HG03442 (cell line): ENCODE data around the gene DAB1.

Experiments used
- ATAC-seq: cut with Tn5 transposase; IDR thresholded peaks from one replicate; pipeline ENCODE4 v1.9.1; 2021; ENCODE audit warnings: mild to moderate bottlenecking, moderate library complexity; ENCODE audit not compliant: unreplicated experiment

The DAB1 gene

GRCh38 chr1:57418971-57419370 lies 4.9 kb downstream of the DAB1 start:
- no peak for ATAC-seq

DNA sequence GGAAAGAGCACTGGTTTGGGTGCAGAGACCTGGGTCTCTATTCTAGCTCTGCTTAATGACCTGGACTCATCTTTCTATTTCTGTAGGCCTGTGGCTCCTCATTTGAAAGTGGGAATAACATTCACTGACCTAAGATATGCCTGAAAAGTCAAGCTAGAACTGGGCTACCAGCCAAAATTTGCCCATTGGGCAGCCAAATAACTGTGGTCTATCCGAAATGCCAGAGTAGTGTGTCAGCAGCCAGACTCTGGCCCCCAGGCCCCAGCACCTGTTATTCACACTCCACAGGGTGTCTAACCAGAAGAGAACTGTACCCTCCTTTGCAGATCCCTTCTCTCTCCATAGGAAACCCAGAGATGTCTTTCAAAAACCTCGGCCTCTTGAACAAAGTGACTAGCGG lies 12.6 kb downstream of the DAB1 start:
- no peak for ATAC-seq

DNA sequence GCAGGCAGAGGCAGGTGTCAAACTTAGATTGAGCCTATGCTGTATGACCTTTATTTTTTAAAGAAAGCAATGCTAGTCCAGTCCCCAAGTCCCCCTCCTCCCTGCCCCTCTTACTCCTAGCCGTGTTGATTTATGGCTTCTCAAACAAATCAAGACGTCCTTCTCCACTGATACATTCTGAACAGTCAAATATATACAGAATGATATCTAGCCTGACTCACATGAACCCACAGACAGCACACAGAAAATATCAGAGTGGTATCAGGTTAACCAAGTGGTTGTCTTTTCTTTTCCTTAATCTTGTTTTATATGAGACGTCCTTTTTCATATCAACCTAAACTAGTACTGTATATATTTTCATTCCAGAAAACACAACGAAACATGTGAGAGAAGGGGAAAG lies 13.4 kb downstream of the DAB1 start:
- ATAC-seq = no peak

- no peak for ATAC-seq
These were observed 15.9 kb downstream of the DAB1 start for GRCh38 chr1:57407928-57408327.

GRCh38 chr1:57406428-57406970 lies 17.4 kb downstream of the DAB1 start:
- ATAC-seq = no peak

DNA sequence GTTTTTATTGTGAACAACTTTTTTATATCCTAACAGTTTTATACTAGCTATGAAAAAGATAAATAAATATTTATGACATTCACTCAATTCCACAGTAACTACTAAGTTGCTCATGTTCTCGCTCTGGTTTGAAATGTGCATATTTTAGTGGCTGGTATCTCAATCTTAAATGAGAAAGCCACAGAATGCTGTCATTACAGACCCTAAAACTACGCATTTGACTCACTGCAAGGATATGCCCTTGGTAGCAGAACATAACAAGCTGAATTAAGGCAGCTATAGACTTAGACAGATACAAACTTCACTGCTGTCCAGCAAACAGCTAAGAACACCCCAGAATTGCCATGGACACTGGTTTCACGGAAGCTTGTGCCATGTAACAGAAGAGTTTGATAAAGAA lies 19.0 kb downstream of the DAB1 start:
- no peak for ATAC-seq

- no peak for ATAC-seq
These were observed 20.7 kb downstream of the DAB1 start for GRCh38 chr1:57403201-57403600.

GRCh38 chr1:57401671-57402070 lies 22.2 kb downstream of the DAB1 start:
- no peak for ATAC-seq

GRCh38 chr1:57400048-57400447 lies 23.8 kb downstream of the DAB1 start:
- ATAC-seq = no peak

GRCh38 chr1:57393058-57393584 lies 30.7 kb downstream of the DAB1 start:
- ATAC-seq = no peak

GRCh38 chr1:57385336-57385735 lies 38.5 kb downstream of the DAB1 start:
- ATAC-seq = no peak

- ATAC-seq = no peak
These were observed 39.0 kb downstream of the DAB1 start for GRCh38 chr1:57384901-57385300.

DNA sequence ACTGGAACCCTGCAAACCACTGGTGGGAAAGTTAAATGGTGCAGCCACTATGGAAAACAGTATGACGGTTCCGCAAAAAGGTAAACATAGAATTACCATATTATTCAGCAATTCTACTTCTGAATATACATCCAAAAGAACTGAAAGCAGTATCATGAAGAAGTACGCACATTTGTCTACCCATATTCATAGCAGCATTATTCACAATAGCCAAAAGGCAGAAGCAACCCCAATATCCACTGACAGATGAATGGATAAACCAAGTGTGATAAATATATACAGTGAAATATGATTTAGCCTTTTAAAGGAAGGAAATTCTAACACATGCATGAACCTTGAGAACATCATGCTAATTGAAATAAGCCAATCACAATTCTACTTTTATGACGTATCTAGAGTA lies 39.6 kb downstream of the DAB1 start:
- ATAC-seq = no peak

DNA sequence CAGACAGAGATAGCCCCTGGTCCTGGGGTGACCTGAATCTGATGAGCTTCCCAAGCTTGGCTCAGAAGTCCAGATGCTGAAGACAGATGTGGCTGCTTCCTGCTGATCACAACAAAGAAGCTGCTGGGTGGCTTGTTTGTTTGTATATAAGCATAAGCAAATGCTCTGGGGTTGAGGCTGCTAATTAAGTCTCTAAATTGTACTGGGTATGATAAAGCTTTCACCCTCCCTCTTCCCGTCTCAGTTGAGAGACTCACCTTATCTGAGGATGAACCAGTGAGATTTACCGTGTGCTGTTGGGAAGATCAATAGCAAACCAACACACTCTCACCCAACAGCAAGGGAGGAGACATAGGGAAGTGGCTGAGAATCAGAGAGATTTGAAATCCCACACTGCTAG lies 42.0 kb downstream of the DAB1 start:
- no peak for ATAC-seq

DNA sequence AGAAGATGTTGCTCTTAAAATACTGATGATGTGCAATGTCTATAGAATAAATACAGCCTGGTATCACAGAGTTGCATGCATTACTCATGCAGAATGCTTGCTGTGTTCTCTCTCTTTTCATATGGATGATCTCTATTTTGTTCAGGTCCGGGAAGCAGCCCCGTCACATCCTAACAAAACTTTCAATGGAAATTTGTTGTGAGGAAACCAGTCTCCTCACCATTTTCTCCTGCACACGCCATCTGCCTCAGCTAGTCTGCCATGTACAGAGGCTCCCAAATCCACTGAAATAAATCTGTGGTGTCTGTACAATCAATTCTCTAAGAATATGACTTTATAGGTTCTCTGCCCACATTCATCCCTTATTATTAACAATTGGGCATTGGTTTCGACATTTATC lies 42.4 kb downstream of the DAB1 start:
- ATAC-seq = no peak

- ATAC-seq = no peak
These were observed 42.9 kb downstream of the DAB1 start for GRCh38 chr1:57380923-57381322.

GRCh38 chr1:57378534-57378933 lies 45.3 kb downstream of the DAB1 start:
- no peak for ATAC-seq

DNA sequence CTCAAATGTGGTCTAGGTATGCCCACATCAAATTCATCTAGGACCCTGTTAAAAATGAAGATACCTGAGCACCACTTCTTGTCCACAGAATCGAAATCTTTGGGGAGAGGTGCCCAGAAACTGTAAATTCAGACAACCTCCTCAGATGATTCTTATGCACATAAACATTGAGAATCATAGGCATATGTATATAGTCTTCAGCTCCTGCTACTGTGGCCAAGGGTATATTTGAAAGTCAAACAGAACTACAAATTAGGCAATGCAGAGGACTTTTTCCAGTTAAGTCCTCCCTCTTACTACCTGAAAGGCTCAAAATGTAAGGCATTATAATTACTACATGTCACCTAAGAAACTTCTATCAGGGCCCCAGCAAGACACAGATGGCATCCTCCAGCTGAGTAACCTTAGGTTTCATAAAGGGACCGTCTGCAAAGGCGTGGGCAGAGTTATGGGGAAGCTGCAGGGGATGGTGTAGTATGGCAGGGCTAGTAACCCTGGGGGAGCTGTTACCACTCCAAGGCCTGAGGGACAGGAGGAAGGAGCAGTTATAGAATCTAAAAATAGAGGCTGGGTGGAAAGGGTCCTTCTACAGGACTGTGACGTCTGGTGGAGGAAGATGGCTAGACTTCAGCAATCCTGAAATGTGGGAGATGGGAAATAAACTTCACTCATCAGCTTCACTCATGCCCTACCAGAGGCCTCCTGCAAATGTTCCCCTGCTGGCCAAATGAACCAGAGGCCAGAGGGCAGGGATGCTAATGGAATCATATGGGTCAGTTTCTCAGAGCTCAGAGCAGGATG lies 46.3 kb downstream of the DAB1 start:
- no peak for ATAC-seq

DNA sequence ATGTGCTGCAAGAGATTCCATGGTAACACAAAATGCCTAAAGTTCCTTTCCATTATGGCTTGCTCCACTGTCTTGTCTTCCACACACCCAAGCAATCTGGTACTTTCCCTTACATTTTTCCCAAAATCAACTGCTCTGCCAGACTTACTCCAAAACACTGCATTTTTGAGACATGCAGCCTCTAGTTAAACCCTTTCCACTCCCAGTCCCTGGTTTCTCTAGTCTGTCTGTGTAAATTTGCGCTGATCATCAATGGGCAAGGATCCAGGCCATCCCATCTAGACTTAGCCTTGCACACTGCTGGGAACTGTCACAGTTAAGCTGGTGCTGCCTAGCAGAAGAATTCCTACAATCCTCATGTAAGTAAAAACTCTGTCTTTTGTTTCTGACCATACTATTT lies 47.8 kb downstream of the DAB1 start:
- no peak for ATAC-seq

GRCh38 chr1:57369889-57370288 lies 54.0 kb downstream of the DAB1 start:
- no peak for ATAC-seq

GRCh38 chr1:57367945-57368344 lies 55.9 kb downstream of the DAB1 start:
- ATAC-seq = no peak

DNA sequence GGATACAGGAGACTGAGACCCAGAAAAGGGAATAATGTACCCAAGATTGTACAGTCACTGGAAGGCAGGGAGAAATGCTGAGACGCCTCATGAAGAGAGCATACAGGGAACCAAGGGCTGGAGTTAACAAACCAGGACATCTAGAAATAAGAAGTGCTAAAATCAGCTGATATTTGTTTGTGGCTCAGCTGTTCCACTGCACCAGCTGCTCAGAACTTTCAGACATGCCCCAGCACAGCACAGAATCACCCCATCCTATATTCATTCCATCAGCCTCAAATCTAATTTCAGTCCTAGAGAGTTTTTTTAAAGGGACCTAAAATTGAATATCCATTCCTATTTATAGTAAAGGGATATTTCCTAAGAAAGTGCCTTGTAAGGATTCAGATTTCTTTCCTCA lies 60.2 kb downstream of the DAB1 start:
- no peak for ATAC-seq

DNA sequence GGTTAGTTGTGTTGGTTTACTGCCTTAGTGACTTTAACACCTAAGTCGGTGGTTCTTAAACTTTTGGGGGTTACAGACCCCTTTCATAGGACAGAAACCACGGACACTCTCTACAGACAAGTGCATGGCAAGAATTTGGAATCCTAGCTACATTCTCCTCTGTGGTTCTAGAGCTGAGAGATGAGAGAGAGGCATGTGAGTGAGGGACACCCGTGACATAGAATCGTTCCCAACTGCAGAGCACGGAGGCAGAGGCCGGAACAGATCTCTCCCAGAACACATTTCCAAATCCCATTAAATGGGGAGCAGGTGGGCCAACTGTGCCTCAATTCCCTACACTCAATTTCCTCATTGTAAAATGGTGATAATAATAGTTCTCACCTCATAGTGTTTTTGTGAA lies 60.7 kb downstream of the DAB1 start:
- no peak for ATAC-seq
